ENCODE data around the gene GP5.

Gene GP5

GRCh38 chr3:194368918-194369317 lies 30.1 kb downstream of the GP5 start:
- no peak overlapping the region for H3K27ac ChIP-seq (replicated peaks)
- H3K27me3 ChIP-seq (ENCODE audit: insufficient read depth, poor library complexity, severe bottlenecking): peaks cover 21% of the 10 kb centered on the region
- TF ChIP-seq CTCF (IDR thresholded peaks at IDR 0.05; ENCODE audit: insufficient read depth, low read length) (no peak), SPI1 (IDR thresholded peaks at IDR 0.05; ENCODE audit: borderline replicate concordance, low read depth) (no peak), GABPA (IDR thresholded peaks at IDR 0.05; ENCODE audit: low read depth) (no peak), POLR2AphosphoS5 (IDR thresholded peaks at IDR 0.05; ENCODE audit: low read depth) (no peak), REST (IDR thresholded peaks at IDR 0.05; ENCODE audit: insufficient replicate concordance, low read depth) (no peak)
- H3K4me3 ChIP-seq (replicated peaks; ENCODE audit: insufficient read depth, low read length): no peak overlapping the region
- DNase-seq (ENCODE audit: low read depth in 1 of 2, low spot score in 1 of 2): no peak

GRCh38 chr3:194367992-194368841 lies 30.8 kb downstream of the GP5 start:
- TF ChIP-seq GABPA (IDR thresholded peaks at IDR 0.05; ENCODE audit: low read depth): no peak
- no peak for TF ChIP-seq POLR2AphosphoS5 (IDR thresholded peaks at IDR 0.05; ENCODE audit: low read depth)
- no peak for TF ChIP-seq REST (IDR thresholded peaks at IDR 0.05; ENCODE audit: insufficient replicate concordance, low read depth)
- no peak for TF ChIP-seq SPI1 (IDR thresholded peaks at IDR 0.05; ENCODE audit: borderline replicate concordance, low read depth)
- no peak for TF ChIP-seq CTCF (IDR thresholded peaks at IDR 0.05; ENCODE audit: insufficient read depth, low read length)
- DNase-seq (ENCODE audit: low read depth in 1 of 2, low spot score in 1 of 2): no peak
- Histone ChIP-seq H3K27me3 (ENCODE audit: insufficient read depth, poor library complexity, severe bottlenecking) (peaks cover 21% of the 10 kb centered on the region), H3K4me3 (replicated peaks; ENCODE audit: insufficient read depth, low read length) (no peak overlapping the region), H3K27ac (replicated peaks) (no peak overlapping the region)

- TF ChIP-seq POLR2AphosphoS5 (IDR thresholded peaks at IDR 0.05; ENCODE audit: low read depth) (no peak), GABPA (IDR thresholded peaks at IDR 0.05; ENCODE audit: low read depth) (no peak), CTCF (IDR thresholded peaks at IDR 0.05; ENCODE audit: insufficient read depth, low read length) (no peak), SPI1 (IDR thresholded peaks at IDR 0.05; ENCODE audit: borderline replicate concordance, low read depth) (no peak), REST (IDR thresholded peaks at IDR 0.05; ENCODE audit: insufficient replicate concordance, low read depth) (no peak)
- H3K27ac ChIP-seq (replicated peaks): no peak overlapping the region
- H3K27me3 ChIP-seq (ENCODE audit: insufficient read depth, poor library complexity, severe bottlenecking): peaks cover 21% of the 10 kb centered on the region
- no peak overlapping the region for H3K4me3 ChIP-seq (replicated peaks; ENCODE audit: insufficient read depth, low read length)
- DNase-seq (ENCODE audit: low read depth in 1 of 2, low spot score in 1 of 2): no peak
These were observed 33.0 kb downstream of the GP5 start for GRCh38 chr3:194365978-194366490.

Data from HL-60 (cell line).